ENCODE results near the gene DHRS2. TPM values are rescaled to one million over a fixed set of nuclear protein-coding genes. Genes with fewer than 3 reads are reported as not detected.

DHRS2 gene
- total and polyA plus RNA-seq, 2 of the 4 experiments (the other 2 are of a cell fraction) = 0.12 to 0.18 TPM

- no peaks in the 10 kb centered on the region for H4K20me1 ChIP-seq (ENCODE audit: insufficient read depth, low read length)
- ChIA-PET POLR2A (ENCODE audit: unreplicated experiment) (no interaction called here), CTCF (no interaction called here)
- no peak overlapping the region for H2BK15ac ChIP-seq (ENCODE audit: low read depth, low read length)
- no peaks in the 10 kb centered on the region for H3K79me1 ChIP-seq (ENCODE audit: low read depth in 1 of 2, low read length in 2 of 2)
- no peak overlapping the region for H2BK20ac ChIP-seq (ENCODE audit: low read depth, low read length)
- BruUV-seq (replicated peaks) = no TSS peak
- H3K36me3 ChIP-seq (ENCODE audit: control insufficient read depth, insufficient read depth, low read length) = no peaks in the 10 kb centered on the region
- no peak overlapping the region for H3K4me2 ChIP-seq (ENCODE audit: low read depth, low read length)
- no peak overlapping the region for H3K18ac ChIP-seq (ENCODE audit: low read depth, low read length)
- no peaks in the 10 kb centered on the region for H3K4me1 ChIP-seq (ENCODE audit: control insufficient read depth, insufficient read depth, low read length)
- H3K27me3 ChIP-seq (ENCODE audit: control insufficient read depth, insufficient read depth, low read length) = peaks cover 3% of the 10 kb centered on the region
- TF ChIP-seq ELK1 (IDR thresholded peaks at IDR 0.05; ENCODE audit: borderline replicate concordance, low read depth, low read length) = no peak
- H3K14ac ChIP-seq (replicated peaks; ENCODE audit: low read depth, low read length) = no peak overlapping the region
- no peak overlapping the region for H2BK5ac ChIP-seq (ENCODE audit: low read depth, low read length, poor library complexity, severe bottlenecking)
- no peak overlapping the region for H2AK9ac ChIP-seq (replicated peaks; ENCODE audit: low read depth, low read length, poor library complexity)
- no peak overlapping the region for H4K5ac ChIP-seq (ENCODE audit: low read depth, low read length)
- no peak for ATAC-seq (ENCODE audit: low read depth)
- H3K4me3 ChIP-seq (ENCODE audit: insufficient read depth, low read depth, low read length) = no peak overlapping the region
- no peak overlapping the region for H2AK5ac ChIP-seq (ENCODE audit: low read depth, low read length)
- no peak overlapping the region for H4K91ac ChIP-seq (ENCODE audit: insufficient read depth, low read depth, low read length)
- in situ Hi-C loops (cut with MboI; ENCODE audit: low sequenced_read_pairs) (no loop called here), intact Hi-C loops (cut with micrococcal nuclease) (no loop called here), dilution Hi-C loops (cut with HindIII; ENCODE audit: low sequenced_read_pairs, unreplicated experiment) (no loop called here)
- no peak overlapping the region for H3K9ac ChIP-seq (ENCODE audit: low read depth, low read length)
- H3K56ac ChIP-seq (ENCODE audit: extremely low read depth, insufficient read depth, low read length) = no peak overlapping the region
- no peak overlapping the region for H3K4ac ChIP-seq (ENCODE audit: low read depth, low read length)
- no peaks in the 10 kb centered on the region for H3K9me3 ChIP-seq (ENCODE audit: control insufficient read depth, insufficient read depth, low read length)
- H4K8ac ChIP-seq (ENCODE audit: low read depth in 2 of 2, low read length in 2 of 2) = no peak overlapping the region
- H3K27ac ChIP-seq (ENCODE audit: insufficient read depth, low read length) = no peak overlapping the region
- no peak for DNase-seq
- no CpG with 5 or more reads among the region's 9 CpGs for WGBS, 2 experiments (ENCODE audit: extremely low coverage in 2 of 2, insufficient read length in 1 of 2)
- H3K23ac ChIP-seq (ENCODE audit: low read depth, low read length) = no peak overlapping the region
- H2AFZ ChIP-seq (replicated peaks; ENCODE audit: low read length, poor library complexity) = no peak overlapping the region
- H2BK120ac ChIP-seq (ENCODE audit: low read depth, low read length) = no peak overlapping the region
- H3K9me1 ChIP-seq (ENCODE audit: insufficient read depth, low read length) = no peaks in the 10 kb centered on the region
These were observed 9.9 kb downstream of the DHRS2 start for GRCh38 chr14:23645812-23646647.
